Measurements from ENCODE around the gene MINDY2.
A peak's percentile ranks its signal among the peaks of the same experiment; 100 is the strongest.

Gene MINDY2

DNA sequence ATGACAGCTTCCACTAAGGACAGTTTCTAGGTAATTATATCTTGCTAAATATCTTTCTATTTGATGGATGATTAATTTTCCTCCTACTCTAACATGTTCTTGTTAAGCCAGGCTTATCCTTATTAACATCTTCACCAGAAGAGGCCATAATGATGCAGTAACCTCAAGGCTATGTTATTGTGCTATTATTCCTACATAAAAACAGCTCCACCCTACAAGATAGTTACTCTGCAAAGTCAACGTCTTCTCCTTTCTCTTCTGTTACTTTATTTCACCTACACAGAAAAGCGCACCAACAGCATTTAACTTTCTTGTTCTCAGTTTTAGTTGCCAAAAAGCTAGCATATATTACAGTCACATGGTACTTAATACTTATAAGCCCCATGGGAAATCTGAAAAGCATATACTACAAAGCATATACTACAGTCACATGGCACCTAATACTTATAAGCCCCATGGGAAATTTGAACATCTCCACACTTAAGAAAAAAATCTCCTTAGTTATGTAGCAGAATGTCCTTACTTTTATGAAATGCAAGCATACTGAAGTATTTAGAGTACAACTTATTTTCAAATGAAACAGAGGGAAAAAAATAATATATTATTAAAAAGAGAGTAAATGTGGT lies 35.0 kb upstream of the MINDY2 start:
- H3K9me3 ChIP-seq (ENCODE audit: control extremely low read depth in 1 of 5, control insufficient read depth in 4 of 5, insufficient read depth in 2 of 5, low read depth in 1 of 5, low read length in 4 of 5): no peaks in the 10 kb centered on the region
- no peak overlapping the region for H3K27ac ChIP-seq (ENCODE audit: insufficient read depth in 1 of 2, low read depth in 1 of 2, low read length in 2 of 2, poor library complexity in 1 of 2, severe bottlenecking in 2 of 2)
- POLR2A ChIA-PET: no interaction called here
- WGBS (ENCODE audit: insufficient coverage): 94% methylated on average over 2 of the region's 2 CpGs
- no peak overlapping the region for H3K4me3 ChIP-seq (ENCODE audit: control insufficient read depth in 1 of 7, extremely low read depth in 1 of 7, insufficient read depth in 4 of 7, low read depth in 2 of 7, low read length in 6 of 7)
- H3K36me3 ChIP-seq (ENCODE audit: control insufficient read depth in 4 of 4, insufficient read depth in 4 of 4, low read length in 3 of 4): no peaks in the 10 kb centered on the region
- no peaks in the 10 kb centered on the region for H3K27me3 ChIP-seq (replicated peaks in 2 of 5; ENCODE audit: control insufficient read depth in 4 of 5, insufficient read depth in 5 of 5, low read length in 4 of 5)
- no peak for DNase-seq
- CTCF ChIA-PET: interaction anchor here (1.2 kb wide), 1 partner anchor 36 kb away, joined by 3 read pairs; no protein-coding TSS in a partner anchor
- H3K4me1 ChIP-seq (ENCODE audit: control extremely low read depth in 1 of 4, control insufficient read depth in 4 of 4, insufficient read depth in 4 of 4, low read length in 3 of 4): peaks cover 0 to 31% (median 14%) of the 10 kb centered on the region in 4 experiments

DNA sequence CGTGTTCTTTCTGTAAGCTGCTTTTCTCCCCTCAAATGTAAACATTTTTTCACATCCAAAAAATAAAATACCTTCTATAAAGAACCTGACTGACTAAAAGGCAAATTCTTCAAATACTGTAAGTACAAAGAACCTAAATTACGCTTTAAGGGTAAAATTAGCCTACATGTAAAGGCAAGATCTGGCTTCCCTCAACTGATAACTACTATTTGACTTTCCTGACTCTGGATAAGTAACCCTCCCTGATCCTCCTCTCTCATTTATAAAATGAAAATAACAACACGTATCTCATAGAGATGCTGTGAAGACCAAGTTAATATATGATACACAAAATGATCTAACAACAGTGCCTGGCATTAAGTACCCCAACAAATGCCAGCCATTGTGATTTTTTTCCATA lies 33.8 kb upstream of the MINDY2 start:
- Histone ChIP-seq H3K9me3 (ENCODE audit: control extremely low read depth in 1 of 5, control insufficient read depth in 4 of 5, insufficient read depth in 2 of 5, low read depth in 1 of 5, low read length in 4 of 5) (no peaks in the 10 kb centered on the region), H3K27ac (ENCODE audit: insufficient read depth in 1 of 2, low read depth in 1 of 2, low read length in 2 of 2, poor library complexity in 1 of 2, severe bottlenecking in 2 of 2) (no peak overlapping the region), H3K4me1 (ENCODE audit: control extremely low read depth in 1 of 4, control insufficient read depth in 4 of 4, insufficient read depth in 4 of 4, low read length in 3 of 4) (peaks cover 0 to 26% (median 13%) of the 10 kb centered on the region in 4 experiments), H3K27me3 (replicated peaks in 2 of 5; ENCODE audit: control insufficient read depth in 4 of 5, insufficient read depth in 5 of 5, low read length in 4 of 5) (no peaks in the 10 kb centered on the region), H3K36me3 (ENCODE audit: control insufficient read depth in 4 of 4, insufficient read depth in 4 of 4, low read length in 3 of 4) (no peaks in the 10 kb centered on the region), H3K4me3 (ENCODE audit: control insufficient read depth in 1 of 7, extremely low read depth in 1 of 7, insufficient read depth in 4 of 7, low read depth in 2 of 7, low read length in 6 of 7) (no peak overlapping the region)
- WGBS (ENCODE audit: insufficient coverage): 100% methylated on average over 1 of the region's 3 CpGs
- ChIA-PET POLR2A (no interaction called here), CTCF (interaction anchor here (1.2 to 1.3 kb wide), 2 partner anchors 34 to 38 kb away, joined by 3 to 5 read pairs; partner anchors contain the start of gene MINDY2)
- no peak for DNase-seq

DNA sequence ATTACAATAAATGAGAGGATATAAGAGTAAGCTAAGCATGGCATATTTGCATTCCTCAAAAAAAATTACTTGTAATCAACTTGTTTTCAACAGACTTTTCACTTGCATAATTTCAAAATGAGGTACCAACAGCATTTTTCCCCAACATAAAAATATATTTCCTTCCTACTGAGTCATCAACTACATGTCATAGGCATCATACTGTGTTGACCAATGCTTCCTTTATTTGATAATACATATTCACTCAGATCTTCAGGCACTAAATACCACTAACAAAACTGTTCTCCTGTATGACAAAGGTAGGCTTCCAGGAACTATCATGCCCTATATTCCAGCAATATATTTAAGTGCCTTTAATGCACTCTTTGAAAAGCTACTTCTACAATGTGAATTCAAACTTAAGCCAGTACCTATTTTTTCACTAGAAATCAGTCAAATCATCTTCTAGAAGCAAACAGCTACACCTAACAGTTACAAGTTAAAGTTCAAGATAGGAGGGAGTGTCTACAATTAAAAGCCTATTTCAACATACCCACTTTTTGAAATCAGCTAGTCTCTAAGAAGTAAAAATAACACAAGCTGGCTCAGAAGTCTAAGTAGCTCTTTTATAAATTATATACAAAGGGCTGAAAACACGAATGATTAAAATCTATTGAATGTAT lies 32.9 kb upstream of the MINDY2 start:
- Histone ChIP-seq H3K27me3 (replicated peaks in 2 of 5; ENCODE audit: control insufficient read depth in 4 of 5, insufficient read depth in 5 of 5, low read length in 4 of 5) (no peaks in the 10 kb centered on the region), H3K9me3 (ENCODE audit: control extremely low read depth in 1 of 5, control insufficient read depth in 4 of 5, insufficient read depth in 2 of 5, low read depth in 1 of 5, low read length in 4 of 5) (no peaks in the 10 kb centered on the region), H3K36me3 (ENCODE audit: control insufficient read depth in 4 of 4, insufficient read depth in 4 of 4, low read length in 3 of 4) (no peaks in the 10 kb centered on the region), H3K4me1 (ENCODE audit: control extremely low read depth in 1 of 4, control insufficient read depth in 4 of 4, insufficient read depth in 4 of 4, low read length in 3 of 4) (peaks cover 0 to 26% (median 12%) of the 10 kb centered on the region in 4 experiments), H3K27ac (ENCODE audit: insufficient read depth in 1 of 2, low read depth in 1 of 2, low read length in 2 of 2, poor library complexity in 1 of 2, severe bottlenecking in 2 of 2) (peak overlapping the region in 1 of 2 experiments; percentile 57), H3K4me3 (ENCODE audit: control insufficient read depth in 1 of 7, extremely low read depth in 1 of 7, insufficient read depth in 4 of 7, low read depth in 2 of 7, low read length in 6 of 7) (peak overlapping the region in 2 of 7 experiments; percentile 13 to 29)
- DNase-seq: peak; percentile 29 to 71 (median 58)
- ChIA-PET POLR2A (no interaction called here), CTCF (interaction anchor here (1.3 kb wide), 1 partner anchor 33 kb away, joined by 5 read pairs; the partner anchor contains the start of gene MINDY2)
- no CpG with 5 or more reads among the region's 1 CpG for WGBS (ENCODE audit: insufficient coverage)

DNA sequence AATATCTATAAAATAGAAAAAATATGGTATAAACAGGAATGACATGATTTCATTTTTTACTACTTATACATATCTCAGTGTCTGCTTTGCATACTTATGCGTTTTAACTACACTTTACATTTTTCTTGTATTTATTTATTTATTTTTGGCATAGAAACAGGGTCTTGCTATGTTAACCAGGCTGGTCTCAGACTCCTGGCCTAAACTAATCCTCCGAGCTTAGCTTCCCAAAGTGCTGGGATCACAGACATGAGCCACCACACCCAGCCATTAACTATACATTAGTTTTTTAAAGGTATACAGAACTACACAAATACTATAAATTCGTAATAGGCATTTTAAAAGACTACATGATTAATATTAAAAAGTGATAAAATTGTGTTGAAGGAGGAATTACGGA lies 30.7 kb upstream of the MINDY2 start:
- DNase-seq: no peak
- no CpG with 5 or more reads among the region's 4 CpGs for WGBS (ENCODE audit: insufficient coverage)
- CTCF ChIA-PET: no interaction called here
- Histone ChIP-seq H3K27me3 (replicated peaks in 2 of 5; ENCODE audit: control insufficient read depth in 4 of 5, insufficient read depth in 5 of 5, low read length in 4 of 5) (no peaks in the 10 kb centered on the region), H3K4me1 (ENCODE audit: control extremely low read depth in 1 of 4, control insufficient read depth in 4 of 4, insufficient read depth in 4 of 4, low read length in 3 of 4) (peaks cover 0 to 26% (median 12%) of the 10 kb centered on the region in 4 experiments), H3K27ac (ENCODE audit: insufficient read depth in 1 of 2, low read depth in 1 of 2, low read length in 2 of 2, poor library complexity in 1 of 2, severe bottlenecking in 2 of 2) (no peak overlapping the region), H3K36me3 (ENCODE audit: control insufficient read depth in 4 of 4, insufficient read depth in 4 of 4, low read length in 3 of 4) (no peaks in the 10 kb centered on the region), H3K4me3 (ENCODE audit: control insufficient read depth in 1 of 7, extremely low read depth in 1 of 7, insufficient read depth in 4 of 7, low read depth in 2 of 7, low read length in 6 of 7) (no peak overlapping the region), H3K9me3 (ENCODE audit: control extremely low read depth in 1 of 5, control insufficient read depth in 4 of 5, insufficient read depth in 2 of 5, low read depth in 1 of 5, low read length in 4 of 5) (no peaks in the 10 kb centered on the region)
- POLR2A ChIA-PET: interaction anchor here (0.6 kb wide), 1 partner anchor 163 kb away, joined by 4 read pairs; no protein-coding TSS in a partner anchor

DNA sequence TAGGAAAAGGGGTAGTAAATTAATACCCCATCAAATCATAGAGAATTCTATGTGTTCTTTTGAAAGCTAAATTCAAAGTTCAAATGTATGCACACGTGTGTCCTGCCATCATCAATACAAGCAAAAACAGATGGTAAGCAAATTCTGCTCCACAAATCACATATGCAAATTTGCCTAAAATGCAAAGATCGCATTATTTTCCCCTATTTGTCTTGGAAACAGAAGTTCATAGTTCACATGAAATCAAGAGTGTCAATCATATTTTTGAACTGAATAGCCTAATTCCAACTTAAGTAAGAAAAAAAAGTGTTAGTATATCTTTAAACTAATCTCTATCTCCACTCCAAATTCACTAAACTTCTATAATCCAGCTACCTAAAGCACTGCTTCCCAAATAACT lies 30.1 kb upstream of the MINDY2 start:
- peaks cover 0 to 30% (median 14%) of the 10 kb centered on the region in 4 experiments for H3K4me1 ChIP-seq (ENCODE audit: control extremely low read depth in 1 of 4, control insufficient read depth in 4 of 4, insufficient read depth in 4 of 4, low read length in 3 of 4)
- no peak overlapping the region for H3K4me3 ChIP-seq (ENCODE audit: control insufficient read depth in 1 of 7, extremely low read depth in 1 of 7, insufficient read depth in 4 of 7, low read depth in 2 of 7, low read length in 6 of 7)
- H3K36me3 ChIP-seq (ENCODE audit: control insufficient read depth in 4 of 4, insufficient read depth in 4 of 4, low read length in 3 of 4): no peaks in the 10 kb centered on the region
- no peaks in the 10 kb centered on the region for H3K27me3 ChIP-seq (replicated peaks in 2 of 5; ENCODE audit: control insufficient read depth in 4 of 5, insufficient read depth in 5 of 5, low read length in 4 of 5)
- CTCF ChIA-PET: no interaction called here
- no peak overlapping the region for H3K27ac ChIP-seq (ENCODE audit: insufficient read depth in 1 of 2, low read depth in 1 of 2, low read length in 2 of 2, poor library complexity in 1 of 2, severe bottlenecking in 2 of 2)
- H3K9me3 ChIP-seq (ENCODE audit: control extremely low read depth in 1 of 5, control insufficient read depth in 4 of 5, insufficient read depth in 2 of 5, low read depth in 1 of 5, low read length in 4 of 5): no peaks in the 10 kb centered on the region
- WGBS (ENCODE audit: insufficient coverage): 100% methylated on average over 2 of the region's 2 CpGs
- POLR2A ChIA-PET: no interaction called here
- DNase-seq: no peak

DNA sequence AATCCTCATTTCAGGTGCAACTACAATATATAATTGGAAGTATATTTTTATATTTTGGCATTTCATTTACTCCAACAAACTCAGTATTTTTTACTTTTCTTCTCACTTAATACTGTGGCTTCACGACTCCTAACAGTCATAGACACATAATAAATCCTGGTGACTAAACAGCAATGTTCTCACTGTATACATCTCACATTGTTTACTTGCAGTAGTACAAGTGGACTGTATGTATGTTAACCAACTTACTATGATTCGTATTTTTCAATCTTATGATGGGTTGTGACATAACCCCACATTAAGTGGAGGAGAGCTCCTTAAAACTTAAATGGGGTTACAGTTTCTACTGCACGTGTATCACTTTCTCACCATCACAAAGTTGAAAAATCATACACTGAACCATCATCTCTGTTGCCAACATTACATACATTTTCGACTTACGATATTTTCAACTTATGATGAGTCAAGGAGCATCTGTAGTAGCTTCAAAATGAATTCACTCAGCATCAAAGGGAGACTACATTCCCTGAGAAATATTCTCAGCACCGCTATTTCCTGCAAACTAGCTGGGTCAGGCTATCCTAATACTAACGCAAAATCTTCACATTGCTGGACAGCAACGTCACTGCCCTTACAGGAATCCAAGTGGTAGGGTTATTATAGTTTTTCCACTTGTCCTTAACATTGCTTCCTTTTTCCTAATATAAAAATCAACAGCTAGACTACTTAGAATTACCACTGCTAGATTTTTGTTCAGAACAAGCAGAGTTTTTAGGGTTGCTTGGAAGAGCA lies 28.9 kb upstream of the MINDY2 start:
- H3K27me3 ChIP-seq (replicated peaks in 2 of 5; ENCODE audit: control insufficient read depth in 4 of 5, insufficient read depth in 5 of 5, low read length in 4 of 5): no peaks in the 10 kb centered on the region
- CTCF ChIA-PET: no interaction called here
- POLR2A ChIA-PET: no interaction called here
- no peak overlapping the region for H3K4me3 ChIP-seq (ENCODE audit: control insufficient read depth in 1 of 7, extremely low read depth in 1 of 7, insufficient read depth in 4 of 7, low read depth in 2 of 7, low read length in 6 of 7)
- no peak overlapping the region for H3K27ac ChIP-seq (ENCODE audit: insufficient read depth in 1 of 2, low read depth in 1 of 2, low read length in 2 of 2, poor library complexity in 1 of 2, severe bottlenecking in 2 of 2)
- H3K36me3 ChIP-seq (ENCODE audit: control insufficient read depth in 4 of 4, insufficient read depth in 4 of 4, low read length in 3 of 4): no peaks in the 10 kb centered on the region
- no peak for DNase-seq
- peaks cover 0 to 40% (median 19%) of the 10 kb centered on the region in 4 experiments for H3K4me1 ChIP-seq (ENCODE audit: control extremely low read depth in 1 of 4, control insufficient read depth in 4 of 4, insufficient read depth in 4 of 4, low read length in 3 of 4)
- 100% methylated on average over 4 of the region's 8 CpGs for WGBS (ENCODE audit: insufficient coverage)
- H3K9me3 ChIP-seq (ENCODE audit: control extremely low read depth in 1 of 5, control insufficient read depth in 4 of 5, insufficient read depth in 2 of 5, low read depth in 1 of 5, low read length in 4 of 5): no peaks in the 10 kb centered on the region

Data from common myeloid progenitor, CD34-positive (primary cell).